Limb (tissue), 2 donors: ENCODE data around the gene WDR81.
"Not testable (repeated sequence)": the region's sequence is repeated elsewhere in the genome, so short reads cannot be mapped to it uniquely, and the experiment has no call there.

Source experiments
- DNase-seq, 2 donors: peaks; one replicate each; pipeline ENCODE4 v3.0.0-alpha.2; 2016; ENCODE audit errors: extremely low spot score in 2 of 2

The WDR81 gene

DNA sequence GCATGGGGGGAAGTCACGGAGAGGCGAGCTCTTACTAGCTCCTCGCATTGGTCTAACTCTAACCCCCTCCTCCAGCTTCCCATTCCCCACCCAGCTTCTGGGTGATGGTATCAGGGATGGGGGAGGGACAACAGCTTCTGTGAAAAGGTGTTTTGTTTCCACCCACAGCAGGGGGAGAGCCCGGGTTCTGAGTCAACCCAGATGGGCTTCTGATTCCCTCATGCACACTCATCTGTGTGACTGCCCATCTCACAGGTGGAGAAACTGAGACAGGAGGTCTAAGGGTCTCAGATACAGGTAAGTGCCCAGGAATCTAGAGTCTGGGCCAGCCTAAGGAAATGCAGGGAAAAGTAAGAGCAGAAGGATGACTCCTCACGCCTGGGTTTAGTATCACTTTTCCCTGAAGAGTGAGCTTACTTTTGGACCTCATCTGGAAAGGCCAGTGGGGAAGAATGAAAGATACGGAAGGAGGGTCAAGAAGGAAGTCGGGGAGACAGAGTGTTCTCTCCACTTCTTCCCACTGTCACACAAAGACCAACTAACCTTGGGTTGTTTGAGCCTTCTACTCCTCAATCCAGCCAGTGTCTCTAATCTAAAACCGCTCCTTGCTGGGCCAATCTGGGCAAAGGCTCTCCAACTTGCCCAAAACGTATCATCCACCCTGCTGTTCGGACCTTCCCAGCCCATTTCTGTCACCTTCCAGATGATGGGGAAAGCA is 11.2 kb upstream of the WDR81 start:
- no peak for DNase-seq

DNA sequence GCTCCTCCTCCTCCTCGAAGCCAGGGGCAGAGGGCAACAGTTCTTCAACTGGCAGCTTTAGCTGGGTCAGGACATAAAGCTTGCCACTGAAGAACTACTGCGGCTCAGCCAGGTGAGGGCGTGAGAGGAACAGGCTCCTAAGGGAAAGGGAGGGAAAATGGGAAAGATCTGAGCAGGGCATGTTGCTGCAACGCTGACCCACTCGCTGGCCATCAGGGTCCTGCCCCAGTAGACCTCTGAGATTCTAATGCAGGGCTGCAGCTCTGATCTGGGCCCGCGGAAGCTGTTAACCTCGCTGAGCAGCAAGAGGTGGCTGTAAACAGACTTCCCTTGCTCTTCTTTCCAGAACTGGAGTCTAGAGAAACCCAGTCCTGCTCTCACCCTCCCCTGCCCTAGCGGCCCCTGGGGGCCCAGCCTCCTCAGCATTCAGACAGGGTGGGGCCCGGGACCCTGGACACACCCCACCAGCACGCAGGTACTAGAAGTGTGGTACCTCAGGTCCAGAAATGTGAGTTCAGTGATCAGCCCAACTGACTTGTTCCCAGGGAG is 10.6 kb upstream of the WDR81 start:
- peak in 1 of 2 donors; percentile 50 for DNase-seq

DNA sequence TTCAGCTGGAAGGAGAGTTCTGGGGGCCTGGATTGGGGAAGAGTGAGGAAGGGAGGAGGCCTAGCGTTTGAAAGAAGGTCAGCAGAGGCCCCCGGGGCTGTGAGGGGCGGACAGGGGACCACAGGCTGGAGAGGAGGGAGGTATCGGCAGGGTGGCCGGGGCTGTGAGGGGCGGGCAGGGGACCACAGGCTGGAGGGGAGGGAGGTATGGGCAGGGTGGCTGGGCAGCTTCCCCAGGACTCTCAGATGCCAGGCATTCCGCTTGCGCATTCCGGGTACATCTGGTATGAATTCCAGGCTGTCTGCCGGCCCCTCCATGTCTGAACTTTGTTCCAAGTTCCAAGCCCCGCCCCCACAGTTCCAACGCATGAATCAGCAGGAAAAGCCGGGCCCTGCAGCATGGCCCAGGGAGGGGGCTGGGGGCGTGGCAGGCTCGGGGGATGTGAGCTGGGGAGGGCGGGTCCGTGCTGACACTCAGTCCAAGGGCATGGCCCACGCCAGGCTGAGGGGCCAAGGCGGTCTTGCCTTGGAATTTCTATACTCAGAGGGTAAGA is 10.0 kb upstream of the WDR81 start:
- peak; percentile 96 for DNase-seq

- peak; percentile 74 to 83 for DNase-seq
Measured at GRCh38 chr17:1714980-1715802, 9.3 kb upstream of the WDR81 start.

- no peak for DNase-seq
Measured at GRCh38 chr17:1715803-1716075, 8.8 kb upstream of the WDR81 start.

- peak; percentile 100 for DNase-seq
Measured at GRCh38 chr17:1716076-1716911, 8.2 kb upstream of the WDR81 start.

DNA sequence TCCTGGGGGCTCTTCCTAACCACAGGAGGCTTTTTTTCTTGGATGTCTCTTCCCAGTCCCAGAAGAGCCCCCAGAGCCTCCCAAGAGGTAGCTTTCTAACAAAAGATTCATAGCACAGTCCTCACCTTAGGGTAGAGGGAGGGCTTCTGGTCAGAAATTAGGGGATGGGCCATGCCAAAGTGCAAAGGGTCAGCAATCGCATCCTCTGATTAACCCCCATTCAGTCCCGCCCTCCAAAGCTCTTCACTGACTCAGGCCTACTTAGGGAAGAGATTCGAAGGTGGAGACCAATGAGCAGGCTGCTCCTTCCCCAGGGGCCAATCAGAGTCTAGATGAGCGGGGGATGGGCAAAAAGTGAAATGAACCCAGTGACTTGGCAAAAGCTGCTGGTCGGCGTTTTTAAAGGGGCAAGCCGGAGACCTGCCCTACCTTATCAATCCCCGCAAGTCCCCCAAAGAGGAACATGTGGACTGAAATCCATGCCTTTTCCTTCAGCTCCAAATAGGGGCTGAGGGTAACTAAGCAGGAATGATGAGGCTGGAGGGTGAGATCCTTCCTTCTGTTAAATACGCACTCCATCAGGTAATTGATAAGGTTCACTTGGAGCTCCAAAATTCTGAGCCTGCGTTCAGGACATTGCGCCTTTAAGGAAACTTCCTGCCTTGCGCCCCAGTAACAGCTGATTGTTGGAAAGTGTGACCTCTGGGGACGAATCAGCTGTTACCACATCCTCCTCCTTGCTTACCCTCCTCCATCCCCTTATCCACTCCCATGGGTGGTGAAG is 7.4 kb upstream of the WDR81 start:
- peak; percentile 90 to 91 for DNase-seq

- peak in 1 of 2 donors; percentile 24 for DNase-seq
Measured at GRCh38 chr17:1718362-1719165, 5.9 kb upstream of the WDR81 start.

DNA sequence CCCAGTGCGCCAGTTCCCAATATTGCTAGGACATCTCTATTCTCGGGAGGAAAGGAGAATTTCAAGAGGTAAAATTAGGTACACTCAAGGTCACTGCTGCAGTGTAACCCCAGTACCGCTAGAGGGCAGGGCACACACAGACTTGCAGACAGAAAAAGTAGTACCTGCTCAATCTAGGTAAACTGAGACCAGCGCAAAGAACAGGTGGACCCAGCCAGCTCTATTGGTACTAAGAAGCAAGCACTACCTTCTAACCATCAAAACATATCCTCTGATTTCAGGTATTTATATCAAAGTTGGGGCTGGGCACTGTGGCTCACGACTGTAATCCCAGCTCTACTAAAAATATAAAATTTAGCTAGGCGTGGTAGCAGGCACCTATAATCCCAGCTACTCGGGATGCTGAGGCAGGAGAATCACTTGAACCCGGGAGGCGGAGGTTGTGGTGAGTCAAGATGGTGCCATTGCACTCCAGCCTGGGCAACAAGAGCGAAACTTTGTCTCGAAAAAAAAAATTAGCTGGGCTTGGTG is 3.6 kb upstream of the WDR81 start:
- DNase-seq = peak; percentile 51 to 75

DNA sequence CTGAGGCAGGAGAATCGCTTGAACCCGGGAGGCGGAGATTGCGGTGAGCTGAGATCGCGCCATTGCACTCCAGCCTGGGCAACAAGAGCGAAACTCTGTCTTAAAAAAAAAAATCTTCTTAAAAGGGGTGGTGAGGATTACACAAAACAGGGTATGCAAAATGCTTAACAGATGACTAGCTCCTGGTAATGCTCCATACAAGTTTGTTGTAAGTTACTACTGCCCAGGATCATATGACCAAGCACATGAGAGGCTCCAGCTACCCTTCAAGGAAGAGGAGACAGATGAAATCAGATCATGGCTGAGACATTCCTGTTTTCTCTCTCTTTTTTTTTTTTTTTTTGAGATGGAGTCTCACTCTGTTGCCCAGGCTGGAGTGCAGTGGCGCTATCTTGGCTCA is 2.5 kb upstream of the WDR81 start:
- not testable (repeated sequence) for DNase-seq

- no peak for DNase-seq
Measured at GRCh38 chr17:1724869-1725641, 551 bp downstream of the WDR81 start.

DNA sequence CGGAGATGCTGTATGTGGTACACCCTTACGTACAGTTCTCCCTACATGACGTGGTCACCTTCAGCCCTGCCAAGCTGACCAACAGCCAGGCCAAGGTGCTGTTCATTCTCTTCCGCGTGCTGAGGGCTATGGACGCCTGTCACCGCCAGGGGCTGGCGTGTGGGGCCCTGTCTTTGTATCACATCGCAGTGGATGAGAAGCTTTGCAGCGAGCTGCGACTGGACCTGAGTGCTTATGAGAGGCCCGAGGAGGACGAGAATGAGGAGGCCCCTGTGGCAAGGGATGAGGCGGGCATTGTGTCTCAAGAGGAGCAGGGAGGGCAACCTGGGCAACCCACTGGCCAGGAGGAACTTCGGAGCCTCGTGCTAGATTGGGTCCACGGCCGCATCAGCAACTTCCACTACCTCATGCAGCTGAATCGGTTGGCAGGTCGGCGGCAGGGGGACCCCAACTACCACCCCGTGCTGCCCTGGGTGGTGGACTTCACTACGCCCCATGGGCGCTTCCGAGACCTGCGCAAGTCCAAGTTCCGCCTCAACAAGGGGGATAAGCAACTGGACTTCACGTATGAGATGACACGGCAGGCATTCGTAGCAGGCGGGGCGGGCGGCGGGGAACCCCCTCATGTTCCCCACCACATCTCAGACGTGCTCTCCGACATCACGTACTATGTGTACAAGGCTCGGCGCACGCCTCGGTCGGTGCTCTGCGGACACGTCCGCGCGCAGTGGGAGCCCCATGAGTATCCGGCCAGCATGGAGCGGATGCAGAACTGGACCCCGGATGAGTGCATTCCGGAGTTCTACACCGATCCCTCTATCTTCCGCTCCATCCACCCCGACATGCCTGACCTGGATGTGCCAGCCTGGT is 1.4 kb downstream of the WDR81 start:
- peak in 1 of 2 donors; percentile 28 for DNase-seq

DNA sequence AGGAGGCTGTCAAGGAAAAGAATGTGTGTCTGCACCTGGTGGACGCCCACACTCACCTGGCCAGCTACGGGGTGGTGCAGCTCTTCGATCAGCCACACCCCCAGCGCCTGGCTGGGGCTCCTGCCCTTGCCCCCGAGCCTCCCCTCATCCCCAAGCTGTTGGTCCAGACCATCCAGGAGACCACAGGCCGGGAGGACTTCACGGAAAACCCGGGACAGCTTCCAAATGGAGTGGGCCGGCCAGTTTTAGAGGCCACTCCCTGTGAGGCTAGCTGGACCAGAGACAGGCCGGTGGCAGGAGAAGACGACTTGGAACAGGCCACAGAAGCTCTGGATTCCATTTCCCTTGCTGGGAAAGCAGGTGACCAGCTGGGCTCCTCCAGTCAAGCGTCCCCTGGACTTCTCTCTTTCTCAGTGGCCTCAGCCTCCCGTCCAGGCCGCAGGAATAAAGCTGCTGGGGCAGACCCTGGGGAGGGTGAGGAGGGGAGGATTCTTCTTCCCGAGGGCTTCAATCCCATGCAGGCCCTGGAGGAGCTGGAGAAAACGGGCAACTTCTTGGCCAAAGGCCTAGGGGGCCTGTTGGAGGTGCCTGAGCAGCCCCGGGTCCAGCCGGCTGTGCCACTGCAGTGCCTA is 2.2 kb downstream of the WDR81 start:
- peak in 1 of 2 donors; percentile 22 for DNase-seq

DNA sequence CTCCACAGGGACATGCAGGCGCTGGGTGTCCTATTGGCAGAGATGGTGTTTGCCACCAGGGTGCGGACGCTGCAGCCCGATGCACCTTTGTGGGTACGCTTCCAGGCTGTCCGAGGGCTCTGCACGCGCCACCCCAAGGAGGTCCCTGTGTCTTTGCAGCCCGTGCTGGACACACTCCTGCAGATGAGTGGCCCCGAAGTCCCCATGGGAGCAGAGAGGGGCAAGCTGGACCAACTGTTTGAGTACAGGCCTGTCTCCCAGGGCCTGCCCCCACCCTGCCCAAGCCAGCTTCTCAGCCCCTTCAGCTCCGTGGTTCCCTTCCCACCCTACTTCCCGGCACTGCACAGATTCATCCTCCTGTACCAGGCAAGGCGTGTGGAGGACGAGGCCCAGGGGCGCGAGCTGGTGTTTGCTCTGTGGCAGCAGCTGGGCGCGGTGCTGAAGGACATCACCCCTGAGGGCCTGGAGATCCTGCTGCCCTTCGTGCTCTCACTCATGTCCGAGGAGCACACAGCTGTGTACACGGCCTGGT is 2.8 kb downstream of the WDR81 start:
- peak in 1 of 2 donors; percentile 22 for DNase-seq

DNA sequence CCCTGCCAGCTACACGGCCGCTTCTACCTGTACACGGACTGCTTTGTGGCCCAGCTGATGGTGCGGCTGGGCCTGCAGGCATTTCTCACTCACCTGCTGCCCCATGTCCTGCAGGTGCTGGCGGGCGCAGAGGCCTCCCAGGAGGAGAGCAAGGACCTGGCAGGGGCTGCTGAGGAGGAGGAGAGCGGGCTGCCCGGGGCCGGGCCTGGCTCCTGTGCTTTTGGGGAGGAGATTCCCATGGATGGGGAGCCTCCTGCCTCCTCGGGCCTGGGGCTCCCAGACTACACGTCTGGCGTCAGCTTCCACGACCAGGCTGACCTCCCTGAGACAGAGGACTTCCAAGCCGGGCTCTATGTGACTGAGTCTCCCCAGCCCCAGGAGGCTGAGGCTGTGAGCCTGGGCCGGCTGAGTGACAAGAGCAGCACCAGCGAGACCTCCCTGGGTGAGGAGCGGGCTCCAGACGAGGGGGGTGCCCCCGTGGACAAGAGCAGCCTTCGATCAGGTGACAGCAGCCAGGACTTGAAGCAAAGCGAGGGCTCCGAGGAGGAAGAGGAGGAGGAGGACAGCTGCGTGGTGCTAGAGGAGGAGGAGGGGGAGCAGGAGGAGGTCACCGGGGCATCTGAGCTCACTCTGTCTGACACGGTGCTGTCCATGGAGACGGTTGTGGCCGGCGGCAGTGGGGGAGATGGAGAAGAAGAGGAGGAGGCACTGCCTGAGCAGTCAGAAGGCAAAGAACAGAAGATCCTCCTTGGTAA is 3.5 kb downstream of the WDR81 start:
- DNase-seq = peak in 1 of 2 donors; percentile 32

DNA sequence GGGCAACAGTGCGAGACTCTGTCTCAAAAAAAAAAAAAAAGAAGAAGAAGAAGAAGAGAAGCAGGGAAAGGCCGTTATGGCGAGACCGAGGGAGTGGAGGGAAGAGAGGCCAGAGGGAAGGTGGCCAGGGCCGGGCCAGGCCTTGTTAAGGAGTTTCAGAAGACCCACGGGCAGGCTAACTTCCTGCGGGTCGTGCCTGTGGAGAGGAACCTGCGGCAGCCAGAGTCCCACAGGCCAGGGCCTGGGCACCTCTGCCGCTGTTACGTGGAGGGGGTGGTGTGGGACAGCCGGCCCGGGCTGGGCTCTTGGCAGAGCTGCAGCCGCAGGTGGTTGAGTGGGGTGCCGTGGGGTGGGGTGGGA is 5.4 kb downstream of the WDR81 start:
- no peak for DNase-seq
